Umbilical cord (tissue), 2 donors: ENCODE data around the gene CARS2. TPM values are rescaled to one million over a fixed set of nuclear protein-coding genes. Genes with fewer than 3 reads are reported as not detected.
"Not testable (repeated sequence)": the region's sequence is repeated elsewhere in the genome, so short reads cannot be mapped to it uniquely, and the experiment has no call there.

Source experiments
- DNase-seq: peaks from one replicate; pipeline ENCODE4 v3.0.0-alpha.2; 2015; ENCODE audit warnings: low spot score
- total RNA-seq: library from RNA; depleted of rRNA; stranded (reverse); fragments of >200 nt; gene quantifications from one replicate; pipeline ENCODE4 v1.2.3, GENCODE V29; 2014; ENCODE audit warnings: low replicate concordance; ENCODE audit not compliant: insufficient read depth

The CARS2 gene
- total RNA-seq, 1 donor from 2014 or later, result 36.4 TPM

DNA sequence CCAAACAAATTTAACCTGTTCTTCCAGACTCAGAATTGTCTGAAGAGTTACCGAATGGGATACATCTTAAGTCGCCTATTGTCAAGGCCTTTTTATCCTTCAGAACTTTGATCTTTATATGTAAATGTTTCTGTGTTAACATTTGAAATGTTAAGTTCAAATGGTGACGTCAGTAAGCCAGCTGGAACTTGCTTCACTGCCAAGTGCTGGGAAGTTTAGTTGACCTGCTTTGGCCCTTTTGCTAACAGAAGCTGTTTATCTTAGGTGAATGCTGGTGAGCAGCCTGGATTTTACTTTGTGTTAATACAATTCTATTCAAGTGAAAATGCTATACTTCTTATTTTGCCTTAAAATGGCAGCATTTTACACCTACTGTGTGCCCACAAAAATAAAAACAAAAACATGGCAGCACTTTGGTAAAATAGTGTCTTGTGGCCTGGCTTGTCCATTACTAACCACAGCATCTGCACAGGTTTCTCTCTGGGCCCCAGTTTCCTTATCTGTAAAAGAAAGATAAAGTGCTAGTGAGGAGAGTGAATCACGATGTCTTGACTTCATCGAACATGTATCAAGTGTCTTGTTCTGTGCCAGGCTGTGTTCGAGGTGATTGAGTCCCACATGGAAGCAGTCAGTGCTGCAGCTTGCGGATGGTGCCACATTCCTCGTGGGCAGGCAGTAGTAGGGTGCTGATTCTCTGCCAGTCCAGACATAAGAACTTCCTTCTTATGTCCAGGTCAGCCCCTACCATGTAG lies 88.4 kb downstream of the CARS2 start:
- DNase-seq, result peak; percentile 60

DNA sequence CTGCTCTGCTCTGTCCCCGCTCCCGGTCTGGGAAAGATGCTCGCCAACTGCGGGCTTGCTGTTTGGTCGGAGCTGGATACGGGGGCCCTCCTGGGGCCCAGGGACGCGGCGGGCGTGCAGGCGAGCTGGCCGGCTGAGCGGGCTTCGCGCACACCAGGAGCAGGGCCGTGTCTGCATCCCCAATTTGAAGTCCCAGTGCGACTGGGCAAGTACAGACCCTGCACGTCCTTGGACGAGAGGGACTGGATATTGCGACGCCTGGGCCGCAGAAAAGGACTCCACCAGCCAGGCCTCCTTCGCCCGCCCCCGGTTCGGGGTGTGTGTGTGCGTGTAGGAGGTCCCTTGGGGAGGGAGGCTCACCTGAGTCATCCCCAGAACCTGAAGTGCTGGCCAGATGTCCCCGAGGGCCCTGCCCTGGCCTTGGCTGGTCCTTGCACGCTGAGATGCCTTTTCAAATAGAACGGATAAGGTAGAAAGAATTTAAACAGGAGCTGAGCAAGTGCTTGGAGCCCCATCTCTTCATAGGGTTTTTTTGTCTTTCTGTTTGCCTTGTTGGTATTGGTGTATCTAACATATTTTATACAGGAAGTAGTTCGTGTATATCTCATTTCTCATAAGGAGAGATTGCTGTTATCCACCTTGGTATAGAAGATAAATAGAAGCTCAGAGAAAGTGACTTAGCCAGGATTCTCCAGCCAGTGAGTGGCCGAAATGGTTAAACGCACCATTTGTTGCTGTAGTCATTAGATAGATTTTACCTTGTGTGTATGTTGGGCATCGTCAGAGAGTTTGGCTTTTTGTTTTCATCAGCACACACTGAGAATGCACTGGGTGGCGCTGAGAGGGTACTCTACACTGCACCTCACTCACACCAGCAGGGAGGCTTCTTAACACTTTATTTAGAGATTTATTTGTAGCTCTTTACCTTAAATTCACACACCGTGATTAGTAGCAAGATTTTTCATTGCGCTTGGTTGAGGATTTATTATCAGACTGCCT lies 89.5 kb downstream of the CARS2 start:
- DNase-seq, result no peak

- peak; percentile 96 for DNase-seq
Measured at GRCh38 chr13:110615322-110616102, 90.4 kb downstream of the CARS2 start, which contains the start of gene NAXD. Gene NAXD (plus strand): TSS chr13:110615545. CDS start chr13:110615602, 57 bp downstream.

- DNase-seq, result no peak
Measured at GRCh38 chr13:110615005-110615321, 91.0 kb downstream of the CARS2 start.

DNA sequence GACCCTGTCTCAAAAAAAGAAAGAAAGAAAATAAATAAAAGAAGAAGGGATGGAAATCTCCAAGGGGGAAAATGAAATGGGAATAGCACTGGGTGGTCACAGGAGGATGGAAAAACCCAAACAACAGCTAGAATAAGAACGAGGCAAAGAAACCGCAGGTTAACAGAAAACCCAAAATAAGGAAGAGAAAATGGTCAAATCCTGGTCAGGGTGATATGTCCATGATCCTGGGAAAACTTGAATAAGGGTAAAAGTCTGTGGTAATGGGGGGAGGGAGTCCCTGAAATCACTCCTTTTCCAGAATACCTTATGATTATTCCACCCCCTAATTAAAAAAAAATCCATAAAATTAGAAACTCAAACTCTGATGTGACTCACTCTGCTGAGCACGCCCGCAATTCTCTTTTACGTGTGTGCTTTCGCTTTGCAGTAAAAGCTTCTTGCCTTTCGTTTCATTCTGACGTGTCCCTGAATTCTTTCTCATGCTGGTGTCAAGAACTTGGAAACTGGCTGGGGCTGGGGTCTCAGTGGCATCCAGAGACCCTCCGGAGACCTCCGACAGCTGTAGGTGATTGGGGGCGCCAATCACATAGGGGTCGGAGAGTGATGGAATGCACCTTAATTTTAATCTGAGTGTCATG lies 94.8 kb downstream of the CARS2 start:
- no peak for DNase-seq

DNA sequence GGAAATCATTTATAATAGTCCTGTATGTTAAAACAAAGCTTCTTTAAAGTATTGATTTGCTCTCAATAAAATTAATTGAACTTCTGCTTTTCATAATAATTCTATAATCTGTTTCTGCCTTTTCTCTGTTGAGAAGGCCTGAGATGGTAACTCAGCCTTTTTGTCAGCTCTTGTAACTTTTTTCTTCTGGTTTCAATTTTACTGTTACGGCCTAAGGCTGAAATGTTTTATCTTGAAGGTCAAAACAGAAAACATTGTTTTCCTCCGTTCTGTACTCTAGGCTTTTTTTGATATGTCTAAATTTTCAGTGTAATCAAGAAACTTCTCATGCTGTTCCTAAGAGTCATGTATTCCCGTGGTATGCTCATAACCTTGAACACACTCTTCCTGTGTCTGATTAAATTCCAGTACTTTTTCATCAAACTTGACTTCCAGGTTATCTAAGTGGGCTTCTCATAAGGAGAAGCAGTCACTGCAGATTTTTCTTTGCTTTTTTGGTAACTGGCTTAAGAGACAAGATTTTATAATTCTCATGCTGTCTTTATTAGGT lies 98.2 kb downstream of the CARS2 start:
- DNase-seq, result no peak

GRCh38 chr13:110606281-110606680 lies 99.6 kb downstream of the CARS2 start:
- DNase-seq, result not testable (repeated sequence)

- DNase-seq, result no peak
Measured at GRCh38 chr13:110605132-110605531, 100.8 kb downstream of the CARS2 start.

- DNase-seq, result no peak
Measured at GRCh38 chr13:110600980-110601379, 104.9 kb downstream of the CARS2 start.

GRCh38 chr13:110600261-110600819 lies 105.6 kb downstream of the CARS2 start:
- no peak for DNase-seq

GRCh38 chr13:110597041-110597689 lies 108.8 kb downstream of the CARS2 start:
- peak; percentile 29 for DNase-seq

GRCh38 chr13:110593430-110594130 lies 112.3 kb downstream of the CARS2 start:
- DNase-seq, result peak; percentile 74

GRCh38 chr13:110592665-110593064 lies 113.3 kb downstream of the CARS2 start:
- no peak for DNase-seq

Other genes with a start within 250 kb of the CARS2 start
- 24.1 TPM for gene RAB20, start 144.4 kb downstream of the CARS2 start, total RNA-seq
- 13.5 TPM for gene NAXD, start 90.6 kb downstream of the CARS2 start, total RNA-seq
- 6.5 TPM for gene ING1, start 7.6 kb upstream of the CARS2 start, total RNA-seq
- gene ANKRD10, start 209.0 kb upstream of the CARS2 start, total RNA-seq, result 83.5 TPM